Astrocyte (in vitro differentiated cells and primary cell): ENCODE data around the gene CLEC4D.

Experiments used
- EZH2 ChIP-seq: IDR thresholded peaks from 2 replicates; pipeline ENCODE4 v1.6.1; 2012; ENCODE audit warnings: mild to moderate bottlenecking, low read length, inconsistent platforms; ENCODE audit not compliant: insufficient read depth
- TF ChIP-seq, protein P1 (sequence below): IDR thresholded peaks from 2 replicates; pipeline ENCODE4 v1.5.1; 2011; ENCODE audit warnings: low read depth, mild to moderate bottlenecking, inconsistent platforms, low read length, moderate library complexity; ENCODE audit not compliant: insufficient read depth

DNA sequence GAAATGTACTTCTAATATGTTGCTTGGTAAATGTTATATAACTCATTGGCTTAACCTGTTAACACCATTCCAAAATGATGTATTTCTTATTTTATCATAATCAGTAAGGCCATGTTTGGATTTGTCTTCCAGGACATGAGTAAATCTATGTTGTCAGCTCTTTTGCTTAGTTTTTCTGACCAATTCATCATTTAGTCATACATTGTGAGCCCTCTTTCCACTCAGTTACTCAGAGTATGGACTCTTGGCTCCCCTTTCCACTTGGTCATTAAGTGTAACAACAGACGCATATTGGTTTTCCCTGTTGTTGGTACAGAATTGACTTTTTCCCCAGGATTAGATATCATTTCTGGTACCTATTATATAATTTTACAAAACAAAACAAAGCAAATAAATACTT lies 9.0 kb upstream of the CLEC4D start:
- no peak for TF ChIP-seq EZH2
- TF ChIP-seq, protein P1, sequence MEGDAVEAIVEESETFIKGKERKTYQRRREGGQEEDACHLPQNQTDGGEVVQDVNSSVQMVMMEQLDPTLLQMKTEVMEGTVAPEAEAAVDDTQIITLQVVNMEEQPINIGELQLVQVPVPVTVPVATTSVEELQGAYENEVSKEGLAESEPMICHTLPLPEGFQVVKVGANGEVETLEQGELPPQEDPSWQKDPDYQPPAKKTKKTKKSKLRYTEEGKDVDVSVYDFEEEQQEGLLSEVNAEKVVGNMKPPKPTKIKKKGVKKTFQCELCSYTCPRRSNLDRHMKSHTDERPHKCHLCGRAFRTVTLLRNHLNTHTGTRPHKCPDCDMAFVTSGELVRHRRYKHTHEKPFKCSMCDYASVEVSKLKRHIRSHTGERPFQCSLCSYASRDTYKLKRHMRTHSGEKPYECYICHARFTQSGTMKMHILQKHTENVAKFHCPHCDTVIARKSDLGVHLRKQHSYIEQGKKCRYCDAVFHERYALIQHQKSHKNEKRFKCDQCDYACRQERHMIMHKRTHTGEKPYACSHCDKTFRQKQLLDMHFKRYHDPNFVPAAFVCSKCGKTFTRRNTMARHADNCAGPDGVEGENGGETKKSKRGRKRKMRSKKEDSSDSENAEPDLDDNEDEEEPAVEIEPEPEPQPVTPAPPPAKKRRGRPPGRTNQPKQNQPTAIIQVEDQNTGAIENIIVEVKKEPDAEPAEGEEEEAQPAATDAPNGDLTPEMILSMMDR: no peak
